HepG2 (cell line): ENCODE results near the gene LYPLA2. TPM values are rescaled to one million over a fixed set of nuclear protein-coding genes. Genes with fewer than 3 reads are reported as not detected.

Experiments
- E2F1 ChIP-seq: sonication (generic); formaldehyde crosslinking; IDR thresholded peaks from 2 replicates; pipeline ENCODE4 v1.5.0; 2020; ENCODE audit warnings: missing genetic modification reagents
- HIVEP1 ChIP-seq: sonication (generic); formaldehyde crosslinking; IDR thresholded peaks from 2 replicates; pipeline ENCODE4 v1.4.0; 2020; ENCODE audit warnings: mild to moderate bottlenecking, missing genetic modification reagents
- KLF12 ChIP-seq: sonication (generic); formaldehyde crosslinking; IDR thresholded peaks from 2 replicates; pipeline ENCODE4 v1.4.0; 2020; ENCODE audit warnings: missing genetic modification reagents, borderline replicate concordance
- PHF8 ChIP-seq: sonication (generic); formaldehyde crosslinking; IDR thresholded peaks from 2 replicates; pipeline ENCODE4 v1.5.0; 2020; ENCODE audit warnings: missing genetic modification reagents
- POLR2AphosphoS5 ChIP-seq: IDR thresholded peaks from 2 replicates; pipeline ENCODE4 v1.6.1; 2012; ENCODE audit warnings: low read depth, low read length
- RXRB ChIP-seq: IDR thresholded peaks from 2 replicates; pipeline ENCODE4 v1.6.1; 2016; ENCODE audit warnings: borderline replicate concordance, missing genetic modification reagents, missing compliant biosample characterization
- ZKSCAN8 ChIP-seq: IDR thresholded peaks from 2 replicates; pipeline ENCODE4 v1.6.1; 2016; ENCODE audit warnings: borderline replicate concordance, missing genetic modification reagents, missing compliant biosample characterization
- ZNF564 ChIP-seq: sonication (generic); formaldehyde crosslinking; IDR thresholded peaks from 2 replicates; pipeline ENCODE4 v1.8.1; 2023; ENCODE audit warnings: mild to moderate bottlenecking, missing genetic modification reagents
- ZNF768 ChIP-seq: sonication (generic); formaldehyde crosslinking; IDR thresholded peaks from 2 replicates; pipeline ENCODE4 v1.4.0; 2020; ENCODE audit warnings: missing genetic modification reagents
- ZNF792 ChIP-seq: IDR thresholded peaks from 2 replicates; pipeline ENCODE4 v1.6.1; 2016
- polyA plus RNA-seq, 8 experiments: library from polyadenylated mRNA; depleted of rRNA in 3 of 8; stranded (reverse) in 7 of 8; unstranded in 1 of 8; fragments of >200 nt; fragmentation: Illumina TruSeq in 4 of 8; extraction: Trizol in 4 of 8; gene quantifications; 2 replicates each; pipeline versions ENCODE4 v1.2.1 to v1.2.3, GENCODE V29; 2011 to 2016; ENCODE audit warnings: low read depth in 4 of 8, missing spikeins in 1 of 8, mixed read lengths in 1 of 8; ENCODE audit not compliant: insufficient read depth in 1 of 8
- total RNA-seq, 5 experiments: library from RNA; depleted of rRNA; stranded (reverse); fragments of >200 nt; fragmentation: Illumina TruSeq; extraction: Trizol; gene quantifications; 2 replicates each; pipeline ENCODE4 v1.2.3, GENCODE V29; 2016; ENCODE audit warnings: low read depth in 1 of 5
- TF ChIP-seq, protein P1 (sequence below): sonication (generic); formaldehyde crosslinking; IDR thresholded peaks from 2 replicates; pipeline ENCODE4 v1.4.0; 2020; ENCODE audit warnings: missing genetic modification reagents
- TF ChIP-seq, protein P2 (sequence below): sonication (generic); formaldehyde crosslinking; IDR thresholded peaks from 2 replicates; pipeline ENCODE4 v1.5.0; 2020; ENCODE audit warnings: mild to moderate bottlenecking, missing genetic modification reagents, borderline replicate concordance
- TF ChIP-seq, protein P3 (sequence below): sonication (generic); formaldehyde crosslinking; IDR thresholded peaks from 2 replicates; pipeline ENCODE4 v1.5.1; 2020; ENCODE audit warnings: mild to moderate bottlenecking, missing genetic modification reagents

The LYPLA2 gene
- total and polyA plus RNA-seq, 2 of the 13 experiments (the other 11 are each of a cell fraction or from before 2014, with no cell fraction given), result 72.1 to 73.2 TPM

GRCh38 chr1:23800400-23801337, 9.7 kb downstream of the LYPLA2 start, which contains the start of gene GALE (continued):
- TF ChIP-seq, protein P1, sequence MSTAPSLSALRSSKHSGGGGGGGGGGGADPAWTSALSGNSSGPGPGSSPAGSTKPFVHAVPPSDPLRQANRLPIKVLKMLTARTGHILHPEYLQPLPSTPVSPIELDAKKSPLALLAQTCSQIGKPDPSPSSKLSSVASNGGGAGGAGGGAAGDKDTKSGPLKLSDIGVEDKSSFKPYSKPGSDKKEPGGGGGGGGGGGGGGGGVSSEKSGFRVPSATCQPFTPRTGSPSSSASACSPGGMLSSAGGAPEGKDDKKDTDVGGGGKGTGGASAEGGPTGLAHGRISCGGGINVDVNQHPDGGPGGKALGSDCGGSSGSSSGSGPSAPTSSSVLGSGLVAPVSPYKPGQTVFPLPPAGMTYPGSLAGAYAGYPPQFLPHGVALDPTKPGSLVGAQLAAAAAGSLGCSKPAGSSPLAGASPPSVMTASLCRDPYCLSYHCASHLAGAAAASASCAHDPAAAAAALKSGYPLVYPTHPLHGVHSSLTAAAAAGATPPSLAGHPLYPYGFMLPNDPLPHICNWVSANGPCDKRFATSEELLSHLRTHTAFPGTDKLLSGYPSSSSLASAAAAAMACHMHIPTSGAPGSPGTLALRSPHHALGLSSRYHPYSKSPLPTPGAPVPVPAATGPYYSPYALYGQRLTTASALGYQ (CRISPR knock-in tag), result no peak
- peak; percentile 68 for TF ChIP-seq HIVEP1
- TF ChIP-seq ZNF768 (CRISPR knock-in tag), result no peak; the same call in none of the 2 replicates
- TF ChIP-seq POLR2AphosphoS5, result peak; percentile 86
- TF ChIP-seq PHF8 (CRISPR knock-in tag), result peak; percentile 59; the same call in 1 of the 2 replicates
- no peak for TF ChIP-seq RXRB (CRISPR knock-in tag)
- no peak; the same call in 1 of the 2 replicates for TF ChIP-seq ZNF792 (CRISPR knock-in tag)
- TF ChIP-seq, protein P2, sequence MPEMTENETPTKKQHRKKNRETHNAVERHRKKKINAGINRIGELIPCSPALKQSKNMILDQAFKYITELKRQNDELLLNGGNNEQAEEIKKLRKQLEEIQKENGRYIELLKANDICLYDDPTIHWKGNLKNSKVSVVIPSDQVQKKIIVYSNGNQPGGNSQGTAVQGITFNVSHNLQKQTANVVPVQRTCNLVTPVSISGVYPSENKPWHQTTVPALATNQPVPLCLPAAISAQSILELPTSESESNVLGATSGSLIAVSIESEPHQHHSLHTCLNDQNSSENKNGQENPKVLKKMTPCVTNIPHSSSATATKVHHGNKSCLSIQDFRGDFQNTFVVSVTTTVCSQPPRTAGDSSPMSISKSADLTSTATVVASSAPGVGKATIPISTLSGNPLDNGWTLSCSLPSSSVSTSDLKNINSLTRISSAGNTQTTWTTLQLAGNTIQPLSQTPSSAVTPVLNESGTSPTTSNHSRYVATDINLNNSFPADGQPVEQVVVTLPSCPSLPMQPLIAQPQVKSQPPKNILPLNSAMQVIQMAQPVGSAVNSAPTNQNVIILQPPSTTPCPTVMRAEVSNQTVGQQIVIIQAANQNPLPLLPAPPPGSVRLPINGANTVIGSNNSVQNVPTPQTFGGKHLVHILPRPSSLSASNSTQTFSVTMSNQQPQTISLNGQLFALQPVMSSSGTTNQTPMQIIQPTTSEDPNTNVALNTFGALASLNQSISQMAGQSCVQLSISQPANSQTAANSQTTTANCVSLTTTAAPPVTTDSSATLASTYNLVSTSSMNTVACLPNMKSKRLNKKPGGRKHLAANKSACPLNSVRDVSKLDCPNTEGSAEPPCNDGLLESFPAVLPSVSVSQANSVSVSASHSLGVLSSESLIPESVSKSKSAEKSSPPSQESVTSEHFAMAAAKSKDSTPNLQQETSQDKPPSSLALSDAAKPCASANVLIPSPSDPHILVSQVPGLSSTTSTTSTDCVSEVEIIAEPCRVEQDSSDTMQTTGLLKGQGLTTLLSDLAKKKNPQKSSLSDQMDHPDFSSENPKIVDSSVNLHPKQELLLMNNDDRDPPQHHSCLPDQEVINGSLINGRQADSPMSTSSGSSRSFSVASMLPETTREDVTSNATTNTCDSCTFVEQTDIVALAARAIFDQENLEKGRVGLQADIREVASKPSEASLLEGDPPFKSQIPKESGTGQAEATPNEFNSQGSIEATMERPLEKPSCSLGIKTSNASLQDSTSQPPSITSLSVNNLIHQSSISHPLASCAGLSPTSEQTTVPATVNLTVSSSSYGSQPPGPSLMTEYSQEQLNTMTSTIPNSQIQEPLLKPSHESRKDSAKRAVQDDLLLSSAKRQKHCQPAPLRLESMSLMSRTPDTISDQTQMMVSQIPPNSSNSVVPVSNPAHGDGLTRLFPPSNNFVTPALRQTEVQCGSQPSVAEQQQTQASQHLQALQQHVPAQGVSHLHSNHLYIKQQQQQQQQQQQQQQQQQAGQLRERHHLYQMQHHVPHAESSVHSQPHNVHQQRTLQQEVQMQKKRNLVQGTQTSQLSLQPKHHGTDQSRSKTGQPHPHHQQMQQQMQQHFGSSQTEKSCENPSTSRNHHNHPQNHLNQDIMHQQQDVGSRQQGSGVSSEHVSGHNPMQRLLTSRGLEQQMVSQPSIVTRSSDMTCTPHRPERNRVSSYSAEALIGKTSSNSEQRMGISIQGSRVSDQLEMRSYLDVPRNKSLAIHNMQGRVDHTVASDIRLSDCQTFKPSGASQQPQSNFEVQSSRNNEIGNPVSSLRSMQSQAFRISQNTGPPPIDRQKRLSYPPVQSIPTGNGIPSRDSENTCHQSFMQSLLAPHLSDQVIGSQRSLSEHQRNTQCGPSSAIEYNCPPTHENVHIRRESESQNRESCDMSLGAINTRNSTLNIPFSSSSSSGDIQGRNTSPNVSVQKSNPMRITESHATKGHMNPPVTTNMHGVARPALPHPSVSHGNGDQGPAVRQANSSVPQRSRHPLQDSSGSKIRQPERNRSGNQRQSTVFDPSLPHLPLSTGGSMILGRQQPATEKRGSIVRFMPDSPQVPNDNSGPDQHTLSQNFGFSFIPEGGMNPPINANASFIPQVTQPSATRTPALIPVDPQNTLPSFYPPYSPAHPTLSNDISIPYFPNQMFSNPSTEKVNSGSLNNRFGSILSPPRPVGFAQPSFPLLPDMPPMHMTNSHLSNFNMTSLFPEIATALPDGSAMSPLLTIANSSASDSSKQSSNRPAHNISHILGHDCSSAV (CRISPR knock-in tag), result no peak; the same call in 1 of the 2 replicates
- TF ChIP-seq, protein P3, sequence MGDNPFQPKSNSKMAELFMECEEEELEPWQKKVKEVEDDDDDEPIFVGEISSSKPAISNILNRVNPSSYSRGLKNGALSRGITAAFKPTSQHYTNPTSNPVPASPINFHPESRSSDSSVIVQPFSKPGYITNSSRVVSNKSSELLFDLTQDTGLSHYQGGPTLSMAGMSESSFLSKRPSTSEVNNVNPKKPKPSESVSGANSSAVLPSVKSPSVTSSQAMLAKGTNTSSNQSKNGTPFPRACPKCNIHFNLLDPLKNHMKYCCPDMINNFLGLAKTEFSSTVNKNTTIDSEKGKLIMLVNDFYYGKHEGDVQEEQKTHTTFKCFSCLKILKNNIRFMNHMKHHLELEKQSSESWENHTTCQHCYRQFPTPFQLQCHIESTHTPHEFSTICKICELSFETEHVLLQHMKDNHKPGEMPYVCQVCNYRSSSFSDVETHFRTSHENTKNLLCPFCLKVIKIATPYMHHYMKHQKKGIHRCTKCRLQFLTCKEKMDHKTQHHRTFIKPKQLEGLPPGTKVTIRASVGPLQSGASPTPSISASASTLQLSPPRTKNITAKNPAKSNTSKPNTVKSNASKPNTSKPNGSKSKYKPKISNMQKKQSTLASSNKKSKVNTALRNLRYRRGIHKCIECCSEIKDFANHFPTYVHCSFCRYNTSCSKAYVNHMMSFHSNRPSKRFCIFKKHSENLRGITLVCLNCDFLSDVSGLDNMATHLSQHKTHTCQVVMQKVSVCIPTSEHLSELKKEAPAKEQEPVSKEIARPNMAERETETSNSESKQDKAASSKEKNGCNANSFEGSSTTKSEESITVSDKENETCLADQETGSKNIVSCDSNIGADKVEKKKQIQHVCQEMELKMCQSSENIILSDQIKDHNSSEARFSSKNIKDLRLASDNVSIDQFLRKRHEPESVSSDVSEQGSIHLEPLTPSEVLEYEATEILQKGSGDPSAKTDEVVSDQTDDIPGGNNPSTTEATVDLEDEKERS (CRISPR knock-in tag), result peak; percentile 67; the same call in 1 of the 2 replicates
- TF ChIP-seq E2F1 (CRISPR knock-in tag), result peak; percentile 84
- peak; percentile 45; the same call in 1 of the 2 replicates for TF ChIP-seq KLF12 (CRISPR knock-in tag)
- TF ChIP-seq ZKSCAN8, result peak; percentile 35; the same call in 1 of the 2 replicates
- TF ChIP-seq ZNF564 (CRISPR knock-in tag), result no peak; the same call in 1 of the 2 replicates
